OCI-LY7 (cell line): ENCODE results near the gene STK10.

Source experiments
- EZH2phosphoT487 ChIP-seq: fragments of 200-600 bp; sonication (generic); IDR thresholded peaks from 2 replicates; pipeline ENCODE4 v1.6.1; 2018; ENCODE audit warnings: low read depth, borderline replicate concordance, mild to moderate bottlenecking, mixed run types, antibody characterized with exemption, low read length, moderate library complexity, mixed read lengths
- TF ChIP-seq, protein P1 (sequence below): fragments of 200-600 bp; sonication (generic); conservative IDR thresholded peaks from 2 replicates; pipeline ENCODE4 v1.5.1; 2014; ENCODE audit warnings: mild to moderate bottlenecking, antibody characterized with exemption, low read length, moderate library complexity, mixed read lengths

DNA sequence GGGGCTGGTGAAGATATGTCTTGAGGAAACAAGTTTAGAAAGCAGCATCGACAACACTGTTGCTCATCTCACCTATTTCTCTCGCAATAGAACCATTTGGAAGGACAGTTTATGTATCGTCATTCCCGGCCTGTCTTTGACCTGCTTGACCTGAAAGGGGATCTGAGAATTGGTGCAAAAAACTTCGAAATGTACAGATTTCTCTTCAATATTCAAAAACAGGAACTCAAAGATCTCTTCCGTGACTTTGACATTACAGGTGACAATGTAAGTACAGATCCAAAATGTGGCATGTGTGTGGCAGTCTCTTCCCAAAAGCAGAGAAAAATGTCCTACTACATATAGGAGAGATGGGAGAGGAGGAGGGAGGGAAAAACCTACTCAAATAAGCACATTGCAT is 12.5 kb upstream of the STK10 start:
- TF ChIP-seq, protein P1, sequence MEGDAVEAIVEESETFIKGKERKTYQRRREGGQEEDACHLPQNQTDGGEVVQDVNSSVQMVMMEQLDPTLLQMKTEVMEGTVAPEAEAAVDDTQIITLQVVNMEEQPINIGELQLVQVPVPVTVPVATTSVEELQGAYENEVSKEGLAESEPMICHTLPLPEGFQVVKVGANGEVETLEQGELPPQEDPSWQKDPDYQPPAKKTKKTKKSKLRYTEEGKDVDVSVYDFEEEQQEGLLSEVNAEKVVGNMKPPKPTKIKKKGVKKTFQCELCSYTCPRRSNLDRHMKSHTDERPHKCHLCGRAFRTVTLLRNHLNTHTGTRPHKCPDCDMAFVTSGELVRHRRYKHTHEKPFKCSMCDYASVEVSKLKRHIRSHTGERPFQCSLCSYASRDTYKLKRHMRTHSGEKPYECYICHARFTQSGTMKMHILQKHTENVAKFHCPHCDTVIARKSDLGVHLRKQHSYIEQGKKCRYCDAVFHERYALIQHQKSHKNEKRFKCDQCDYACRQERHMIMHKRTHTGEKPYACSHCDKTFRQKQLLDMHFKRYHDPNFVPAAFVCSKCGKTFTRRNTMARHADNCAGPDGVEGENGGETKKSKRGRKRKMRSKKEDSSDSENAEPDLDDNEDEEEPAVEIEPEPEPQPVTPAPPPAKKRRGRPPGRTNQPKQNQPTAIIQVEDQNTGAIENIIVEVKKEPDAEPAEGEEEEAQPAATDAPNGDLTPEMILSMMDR: no peak
- TF ChIP-seq EZH2phosphoT487: no peak
